Trophoblast cell (in vitro differentiated cells and primary cell): ENCODE data around the gene SYPL2.
A peak's percentile ranks its signal among the peaks of the same experiment; 100 is the strongest.
"Not testable (repeated sequence)": the region's sequence is repeated elsewhere in the genome, so short reads cannot be mapped to it uniquely, and the experiment has no call there.

Source experiments
- DNase-seq, 2 donors: peaks; one replicate each; pipeline ENCODE4 v3.0.0-alpha.2; 2016
- H2AFZ ChIP-seq: 2 replicates; pipeline ENCODE4 v1.6.1; 2013; ENCODE audit warnings: low read length, moderate library complexity, mild to moderate bottlenecking; ENCODE audit not compliant: insufficient read depth, poor library complexity
- H2AK5ac ChIP-seq: 2 replicates; pipeline ENCODE4 v1.6.1; 2013; ENCODE audit warnings: mild to moderate bottlenecking, low read length
- H2BK120ac ChIP-seq: 2 replicates; pipeline ENCODE4 v1.6.1; 2013; ENCODE audit warnings: low read length, mild to moderate bottlenecking, moderate library complexity; ENCODE audit not compliant: insufficient read depth, poor library complexity
- H2BK12ac ChIP-seq: 2 replicates; pipeline ENCODE4 v1.6.1; 2013; ENCODE audit warnings: mild to moderate bottlenecking, low read length, moderate library complexity
- H2BK5ac ChIP-seq: 2 replicates; pipeline ENCODE4 v1.6.1; 2013; ENCODE audit warnings: low read length, low read depth, moderate library complexity, mild to moderate bottlenecking; ENCODE audit not compliant: poor library complexity
- H3K14ac ChIP-seq: 2 replicates; pipeline ENCODE4 v1.6.1; 2013; ENCODE audit warnings: mild to moderate bottlenecking, low read length
- H3K18ac ChIP-seq: 2 replicates; pipeline ENCODE4 v1.6.1; 2013; ENCODE audit warnings: mild to moderate bottlenecking, low read length
- H3K23ac ChIP-seq: 2 replicates; pipeline ENCODE4 v1.6.1; 2013; ENCODE audit warnings: low read length
- H3K27ac ChIP-seq: 2 replicates; pipeline ENCODE4 v1.5.1; 2013; ENCODE audit warnings: low read depth, mild to moderate bottlenecking, inconsistent platforms, low read length, moderate library complexity
- H3K27me3 ChIP-seq: 2 replicates; pipeline ENCODE4 v1.6.1; 2013; ENCODE audit warnings: inconsistent platforms, mild to moderate bottlenecking, low read length, moderate library complexity; ENCODE audit not compliant: insufficient read depth
- H3K36me3 ChIP-seq, 2 experiments: 1 replicate in 1 of 2; 2 replicates in 1 of 2; pipeline ENCODE4 v1.6.1; 2013; ENCODE audit warnings: low read length in 2 of 2, mild to moderate bottlenecking in 2 of 2, moderate library complexity in 1 of 2; ENCODE audit not compliant: insufficient read depth in 2 of 2, control insufficient read depth in 1 of 2
- H3K4ac ChIP-seq: 2 replicates; pipeline ENCODE4 v1.6.1; 2013; ENCODE audit warnings: low read depth, mild to moderate bottlenecking, low read length, moderate library complexity
- H3K4me1 ChIP-seq, 2 experiments: 1 replicate in 1 of 2; 2 replicates in 1 of 2; pipeline ENCODE4 v1.6.1; 2013; ENCODE audit warnings: low read length in 2 of 2, mild to moderate bottlenecking in 2 of 2, moderate library complexity in 1 of 2; ENCODE audit not compliant: insufficient read depth in 2 of 2, control insufficient read depth in 1 of 2
- H3K4me2 ChIP-seq: 2 replicates; pipeline ENCODE4 v1.6.1; 2013; ENCODE audit warnings: inconsistent platforms, mild to moderate bottlenecking, low read length, moderate library complexity
- H3K4me3 ChIP-seq: 2 replicates; pipeline ENCODE4 v1.5.1; 2013; ENCODE audit warnings: mild to moderate bottlenecking, low read depth, low read length, inconsistent platforms
- H3K79me1 ChIP-seq: one replicate; pipeline ENCODE4 v1.6.1; 2013; ENCODE audit warnings: low read length
- H3K79me2 ChIP-seq: 2 replicates; pipeline ENCODE4 v1.6.1; 2013; ENCODE audit warnings: low read length, mild to moderate bottlenecking; ENCODE audit not compliant: control insufficient read depth, insufficient read depth, poor library complexity
- H3K9ac ChIP-seq: 2 replicates; pipeline ENCODE4 v1.6.1; 2013; ENCODE audit warnings: mild to moderate bottlenecking, low read length
- H3K9me3 ChIP-seq: 2 replicates; pipeline ENCODE4 v1.6.1; 2013; ENCODE audit warnings: low read depth, mild to moderate bottlenecking, control low read depth, inconsistent platforms, low read length; ENCODE audit not compliant: insufficient read depth
- H4K12ac ChIP-seq: 2 replicates; pipeline ENCODE4 v1.6.1; 2013; ENCODE audit warnings: low read depth, mild to moderate bottlenecking, low read length, moderate library complexity
- H4K8ac ChIP-seq: 2 replicates; pipeline ENCODE4 v1.6.1; 2013; ENCODE audit warnings: low read depth, mild to moderate bottlenecking, low read length, moderate library complexity
- H4K91ac ChIP-seq: one replicate; pipeline ENCODE4 v1.6.1; 2013; ENCODE audit warnings: low read depth, mild to moderate bottlenecking, low read length, moderate library complexity
- WGBS: extraction: QIAGEN DNeasy Blood & Tissue Kit; methylation state at CpG from one replicate; pipeline ENCODE4 v1.1.7; 2013; ENCODE audit warnings: missing lambda C conversion rate; ENCODE audit not compliant: insufficient read length, insufficient coverage; ENCODE audit errors: extremely low coverage; 5-methylcytosine and 5-hydroxymethylcytosine counted together

SYPL2 gene

GRCh38 chr1:109444346-109444745, 22.0 kb upstream of the SYPL2 start:
- H3K4ac ChIP-seq, result no peak overlapping the region
- H3K27ac ChIP-seq, result no peak overlapping the region
- H3K4me3 ChIP-seq, result no peak overlapping the region
- no peak overlapping the region for H4K12ac ChIP-seq
- H2AK5ac ChIP-seq, result no peak overlapping the region
- H3K9me3 ChIP-seq, result no peaks in the 10 kb centered on the region
- H2AFZ ChIP-seq, result no peak overlapping the region
- H3K79me2 ChIP-seq, result no peaks in the 10 kb centered on the region
- DNase-seq, result peak in 1 of 2 donors; percentile 38
- H3K23ac ChIP-seq, result peak overlapping the region; percentile 8
- WGBS, result no CpG with 5 or more reads among the region's 1 CpG
- H3K14ac ChIP-seq, result no peak overlapping the region
- H3K79me1 ChIP-seq, result no peaks in the 10 kb centered on the region
- H3K4me1 ChIP-seq, result no peaks in the 10 kb centered on the region
- no peaks in the 10 kb centered on the region for H3K36me3 ChIP-seq
- H4K91ac ChIP-seq, result no peak overlapping the region
- no peak overlapping the region for H2BK120ac ChIP-seq
- H2BK12ac ChIP-seq, result no peak overlapping the region
- no peak overlapping the region for H3K4me2 ChIP-seq
- H2BK5ac ChIP-seq, result no peak overlapping the region
- no peaks in the 10 kb centered on the region for H3K27me3 ChIP-seq
- no peak overlapping the region for H4K8ac ChIP-seq
- H3K9ac ChIP-seq, result no peak overlapping the region
- H3K18ac ChIP-seq, result no peak overlapping the region

- not testable (repeated sequence) for H2BK12ac ChIP-seq, H3K4me3 ChIP-seq, H2AK5ac ChIP-seq, H3K27me3 ChIP-seq, H3K9me3 ChIP-seq, H3K14ac ChIP-seq, H2AFZ ChIP-seq, H3K79me2 ChIP-seq, H4K8ac ChIP-seq, H3K36me3 ChIP-seq, H3K4me1 ChIP-seq, H3K23ac ChIP-seq, H4K91ac ChIP-seq, H3K4me2 ChIP-seq, H3K18ac ChIP-seq, H3K27ac ChIP-seq, H2BK120ac ChIP-seq, H2BK5ac ChIP-seq, H4K12ac ChIP-seq, H3K4ac ChIP-seq, H3K9ac ChIP-seq, H3K79me1 ChIP-seq
- WGBS, result no CpG with 5 or more reads among the region's 11 CpGs
- peak; percentile 50 to 93 for DNase-seq
Measured at GRCh38 chr1:109445949-109446695, 20.2 kb upstream of the SYPL2 start.

GRCh38 chr1:109447524-109447923, 18.8 kb upstream of the SYPL2 start:
- Histone ChIP-seq H3K27me3 (no peaks in the 10 kb centered on the region), H4K12ac (no peak overlapping the region), H3K9me3 (no peaks in the 10 kb centered on the region), H2AK5ac (no peak overlapping the region), H3K18ac (no peak overlapping the region), H2BK5ac (no peak overlapping the region), H3K14ac (no peak overlapping the region), H3K36me3 (no peaks in the 10 kb centered on the region), H4K8ac (no peak overlapping the region), H4K91ac (no peak overlapping the region), H3K27ac (no peak overlapping the region), H2AFZ (no peak overlapping the region), H3K79me1 (no peaks in the 10 kb centered on the region), H3K4me3 (no peak overlapping the region), H3K79me2 (no peaks in the 10 kb centered on the region), H3K4me1 (no peaks in the 10 kb centered on the region), H3K9ac (no peak overlapping the region), H3K4ac (no peak overlapping the region), H3K23ac (no peak overlapping the region), H2BK12ac (no peak overlapping the region), H3K4me2 (no peak overlapping the region), H2BK120ac (no peak overlapping the region)
- WGBS, result no CpG with 5 or more reads among the region's 4 CpGs
- no peak for DNase-seq

GRCh38 chr1:109454497-109455133, 11.7 kb upstream of the SYPL2 start:
- no peaks in the 10 kb centered on the region for H3K27me3 ChIP-seq
- no peak overlapping the region for H4K12ac ChIP-seq
- H2AK5ac ChIP-seq, result no peak overlapping the region
- H3K4me3 ChIP-seq, result no peak overlapping the region
- no peaks in the 10 kb centered on the region for H3K9me3 ChIP-seq
- no peaks in the 10 kb centered on the region for H3K79me2 ChIP-seq
- H3K4me1 ChIP-seq, result no peaks in the 10 kb centered on the region
- no peak overlapping the region for H3K4me2 ChIP-seq
- no peak overlapping the region for H2BK120ac ChIP-seq
- no CpG with 5 or more reads among the region's 1 CpG for WGBS
- no peak overlapping the region for H3K9ac ChIP-seq
- no peak overlapping the region for H4K91ac ChIP-seq
- peak in 1 of 2 donors; percentile 7 for DNase-seq
- H2BK5ac ChIP-seq, result no peak overlapping the region
- no peak overlapping the region for H3K23ac ChIP-seq
- H3K18ac ChIP-seq, result no peak overlapping the region
- H3K4ac ChIP-seq, result no peak overlapping the region
- H2AFZ ChIP-seq, result no peak overlapping the region
- no peak overlapping the region for H3K27ac ChIP-seq
- no peak overlapping the region for H4K8ac ChIP-seq
- H2BK12ac ChIP-seq, result no peak overlapping the region
- no peaks in the 10 kb centered on the region for H3K36me3 ChIP-seq
- H3K79me1 ChIP-seq, result no peaks in the 10 kb centered on the region
- no peak overlapping the region for H3K14ac ChIP-seq
